T-helper 22 cell (primary cell): ENCODE results near the gene EBI3.
"Not testable (repeated sequence)": the region's sequence is repeated elsewhere in the genome, so short reads cannot be mapped to it uniquely, and the experiment has no call there.

Experiments used
- DNase-seq: peaks from one replicate; pipeline ENCODE4 v3.0.0-alpha.2; 2020; ENCODE audit warnings: low read depth

The EBI3 gene

GRCh38 chr19:4278010-4278409, 48.7 kb downstream of the EBI3 start:
- DNase-seq = no peak

DNA sequence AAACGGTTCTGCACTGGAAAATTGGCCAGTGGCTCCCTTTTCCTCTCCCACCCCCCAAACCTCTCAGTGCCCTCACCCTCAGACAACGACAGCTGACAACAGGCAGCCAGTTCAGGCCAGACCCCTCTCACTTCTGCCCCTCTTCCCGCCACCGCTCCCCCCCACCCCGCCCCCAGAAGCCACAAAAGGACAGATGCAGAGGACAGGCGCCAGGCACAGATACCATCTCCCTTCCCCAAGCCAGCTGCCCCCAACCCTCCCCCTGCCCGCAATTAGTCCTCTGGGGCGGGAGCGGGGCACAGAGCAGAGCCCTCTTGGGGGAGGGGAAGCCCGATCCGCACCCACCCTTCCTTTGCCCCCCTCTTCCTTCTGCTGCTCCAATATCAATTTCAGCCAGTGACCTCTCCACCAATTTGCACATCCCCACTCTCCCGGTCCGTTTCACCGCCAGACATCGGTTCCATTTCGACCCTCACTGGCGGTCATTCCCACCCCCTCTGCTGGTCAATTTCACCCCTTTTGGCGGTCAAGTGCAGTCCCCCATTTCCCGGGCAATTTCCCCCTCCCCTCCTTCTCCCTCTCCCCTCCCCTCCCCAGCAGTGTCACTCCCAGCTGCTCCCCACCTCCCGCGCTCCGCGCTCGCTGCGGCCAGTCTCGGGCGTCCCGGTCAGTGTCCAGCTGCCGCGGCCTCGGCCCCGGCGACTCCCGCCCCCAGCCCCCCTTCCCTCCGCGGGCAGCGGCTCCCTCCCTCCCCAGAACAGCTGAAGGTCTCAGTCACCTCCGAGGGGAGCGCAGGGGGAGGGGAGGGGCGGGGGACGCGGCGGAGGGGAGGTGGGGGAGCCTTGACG, 49.3 kb downstream of the EBI3 start, which contains the start of gene SHD:
SHD (plus strand) TSS at position 848 of the 848 bp plus-strand sequence. CDS start 798 bp downstream, outside the sequence.
- no peak for DNase-seq

DNA sequence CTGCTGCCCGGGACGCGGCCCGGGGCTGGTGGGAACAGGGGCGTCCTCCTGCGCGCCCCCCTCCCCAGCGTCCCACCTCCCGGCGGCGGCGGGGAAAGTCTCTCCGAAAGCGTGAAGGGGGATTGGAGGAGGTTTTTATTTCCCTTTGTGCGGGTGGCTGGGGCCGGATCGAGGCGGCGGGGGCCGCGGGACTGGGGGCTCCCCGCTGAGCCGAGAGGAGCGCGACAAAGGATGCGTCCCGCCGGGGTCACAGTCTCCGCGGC, 49.9 kb downstream of the EBI3 start:
- no peak for DNase-seq

- no peak for DNase-seq
Measured at GRCh38 chr19:4279530-4280422, 50.5 kb downstream of the EBI3 start.

DNA sequence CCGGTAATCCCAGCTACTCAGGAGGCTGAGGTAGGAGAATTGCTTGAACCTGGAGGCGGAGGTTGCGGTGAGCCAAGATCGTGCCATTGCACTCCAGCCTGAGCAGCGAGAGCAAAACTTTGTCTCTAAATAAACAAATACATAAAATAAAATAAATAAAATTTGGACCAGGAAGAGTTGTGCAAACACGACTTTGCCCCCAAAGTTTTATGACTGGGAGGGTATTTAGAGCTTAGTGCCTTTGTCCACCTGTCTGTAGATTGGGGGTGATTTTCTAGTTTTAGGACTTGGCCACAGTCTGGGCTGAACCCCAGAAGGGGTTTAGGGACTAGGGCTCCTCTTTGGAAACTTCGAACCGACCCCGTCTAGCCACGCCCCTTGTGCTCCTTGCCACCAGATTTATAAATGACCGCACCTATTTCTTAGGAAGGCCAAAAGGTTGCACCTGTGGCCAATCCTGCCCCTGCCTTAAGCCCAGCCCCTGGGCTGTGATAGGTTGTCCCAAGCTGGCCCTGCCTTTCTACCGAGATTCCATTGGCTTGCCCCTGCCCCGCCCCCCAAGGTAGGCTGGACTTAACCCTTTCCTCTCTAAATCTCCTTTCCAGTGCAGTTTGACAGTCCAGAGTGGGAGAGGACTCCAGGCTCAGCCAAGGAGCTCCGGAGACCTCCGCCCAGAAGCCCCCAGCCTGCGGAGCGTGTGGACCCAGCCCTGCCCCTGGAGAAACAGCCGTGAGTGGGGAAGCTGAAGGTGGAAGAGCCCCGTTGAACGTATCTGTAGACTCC, 55.0 kb downstream of the EBI3 start:
- DNase-seq = no peak

DNA sequence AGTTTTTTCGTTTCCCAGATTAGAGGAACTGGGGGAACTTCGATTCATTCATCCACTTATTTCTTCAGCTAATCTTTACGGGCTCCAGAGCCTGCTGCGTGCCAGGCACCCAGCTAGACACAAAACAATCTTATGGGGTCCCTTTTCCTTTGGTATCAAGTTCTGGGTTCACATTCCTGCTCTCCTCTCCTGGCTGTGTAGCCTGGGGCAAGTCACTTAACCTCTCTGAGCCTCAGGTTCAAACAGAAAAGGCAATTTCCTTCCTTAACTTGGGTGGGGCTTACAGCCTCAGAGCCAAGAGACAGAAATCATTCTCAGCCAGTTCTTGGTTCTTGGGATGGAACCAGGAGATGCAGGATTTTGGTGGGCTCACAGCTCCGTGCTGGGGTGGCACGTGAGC, 55.7 kb downstream of the EBI3 start:
- DNase-seq = no peak

GRCh38 chr19:4286141-4286540, 56.8 kb downstream of the EBI3 start:
- not testable (repeated sequence) for DNase-seq
